HCT116 (cell line): ENCODE data around the gene THEMIS. TPM values are rescaled to one million over a fixed set of nuclear protein-coding genes. Genes with fewer than 3 reads are reported as not detected.

Experiments
- CBX3 ChIP-seq: IDR thresholded peaks from 2 replicates; pipeline ENCODE4 v1.6.1; 2012; ENCODE audit warnings: low read depth
- CEBPB ChIP-seq: IDR thresholded peaks from 2 replicates; pipeline ENCODE4 v1.6.1; 2012; ENCODE audit warnings: low read depth
- EZH2 ChIP-seq: fragments of 200-600 bp; sonication (generic); IDR thresholded peaks from 2 replicates; pipeline ENCODE4 v1.6.1; 2017; ENCODE audit warnings: antibody characterized with exemption, mixed run types
- EZH2phosphoT487 ChIP-seq: fragments of 200-600 bp; IDR thresholded peaks from 2 replicates; pipeline ENCODE4 v1.6.1; 2018; ENCODE audit warnings: antibody characterized with exemption, borderline replicate concordance
- MAX ChIP-seq: IDR thresholded peaks from 2 replicates; pipeline ENCODE4 v1.6.1; 2012
- POLR2A ChIP-seq: IDR thresholded peaks from 2 replicates; pipeline ENCODE4 v1.7.0; 2011; ENCODE audit warnings: borderline replicate concordance; ENCODE audit not compliant: insufficient read depth, insufficient read length; ENCODE audit errors: extremely low read depth
- REST ChIP-seq: IDR thresholded peaks from 2 replicates; pipeline ENCODE4 v1.6.1; 2012; ENCODE audit warnings: low read depth
- YY1 ChIP-seq: IDR thresholded peaks from 2 replicates; pipeline ENCODE4 v1.6.1; 2011; ENCODE audit warnings: low read length, low read depth, moderate library complexity, mild to moderate bottlenecking; ENCODE audit not compliant: insufficient replicate concordance; ENCODE audit errors: extremely low read depth
- ZNF274 ChIP-seq: fragments of 200-500 bp; sonication (Bioruptor generic); IDR thresholded peaks from 2 replicates; pipeline ENCODE4 v1.6.1; 2014; ENCODE audit warnings: mild to moderate bottlenecking, low read depth, low read length, inconsistent platforms
- total RNA-seq: library from RNA; stranded (reverse); gene quantifications from one replicate; pipeline ENCODE4 v1.2.1, GENCODE V29; 2021; ENCODE audit not compliant: unreplicated experiment

The THEMIS gene
- total RNA-seq, 1 experiment from 2014 or later = 0.20 TPM

- no peak for TF ChIP-seq EZH2phosphoT487
- no peak for TF ChIP-seq POLR2A
- TF ChIP-seq MAX = no peak
- TF ChIP-seq CBX3 = no peak
- TF ChIP-seq CEBPB = no peak
- no peak for TF ChIP-seq ZNF274
- TF ChIP-seq YY1 = no peak
- TF ChIP-seq EZH2 = no peak
- TF ChIP-seq REST = no peak
Observed at GRCh38 chr6:127684501-127684900, 216.4 kb downstream of the THEMIS start (continued).
